Gastroesophageal sphincter (tissue), 4 donors: ENCODE results near the gene RDH11. TPM values are rescaled to one million over a fixed set of nuclear protein-coding genes. Genes with fewer than 3 reads are reported as not detected.

Experiments used
- ATAC-seq: fragments of 150-250 bp; one replicate; pipeline ENCODE4 v1.9.1; 2016; ENCODE audit warnings: mild to moderate bottlenecking, moderate library complexity
- H3K27ac ChIP-seq, 4 donors: fragments of 200-600 bp; sonication (generic) in 3 of 4; 1 replicate in 3 of 4; 2 replicates in 1 of 4; pipeline ENCODE4 v1.5.1; 2016 to 2019
- H3K27me3 ChIP-seq: fragments of 200-600 bp; sonication (generic); one replicate; pipeline ENCODE4 v1.5.1; 2019
- H3K36me3 ChIP-seq, 2 donors: fragments of 200-600 bp; sonication (generic); one replicate each; pipeline ENCODE4 v1.5.1; 2019; ENCODE audit warnings: control low read depth in 1 of 2
- H3K4me1 ChIP-seq, 3 donors: fragments of 200-600 bp; sonication (generic); 1 replicate in 2 of 3; 2 replicates in 1 of 3; pipeline ENCODE4 v1.5.1; 2016 to 2019; ENCODE audit warnings: control low read depth in 2 of 3
- H3K4me3 ChIP-seq, 2 donors: fragments of 200-600 bp; sonication (generic); one replicate each; pipeline ENCODE4 v1.5.1; 2019; ENCODE audit warnings: mild to moderate bottlenecking in 1 of 2, moderate library complexity in 1 of 2
- H3K9me3 ChIP-seq, 3 donors: fragments of 200-600 bp; sonication (generic); one replicate each; pipeline ENCODE4 v1.5.1; 2017 to 2019; ENCODE audit warnings: control low read depth in 2 of 3
- CTCF ChIP-seq, 4 experiments: fragments of 200-600 bp in 2 of 4; fragments of 450-650 bp in 2 of 4; sonication (generic) in 1 of 4; IDR thresholded peaks; one replicate each; pipeline ENCODE4 v1.5.1; 2017 to 2019; ENCODE audit warnings: antibody characterized with exemption in 4 of 4, mild to moderate bottlenecking in 2 of 4, moderate library complexity in 2 of 4
- EP300 ChIP-seq: sonication (generic); formaldehyde crosslinking; IDR thresholded peaks from one replicate; pipeline ENCODE4 v1.6.1; 2017; ENCODE audit warnings: antibody characterized with exemption, mild to moderate bottlenecking
- POLR2A ChIP-seq, 2 donors: fragments of 450-650 bp; IDR thresholded peaks; one replicate each; pipeline ENCODE4 v1.6.1; 2017; ENCODE audit warnings: antibody characterized with exemption in 2 of 2, mild to moderate bottlenecking in 2 of 2, moderate library complexity in 1 of 2
- POLR2AphosphoS5 ChIP-seq: sonication (generic); formaldehyde crosslinking; IDR thresholded peaks from one replicate; pipeline ENCODE4 v1.6.1; 2017; ENCODE audit warnings: antibody characterized with exemption
- WGBS, 2 donors: methylation state at CpG; one replicate each; pipeline ENCODE4 v1.1.5; 2018; ENCODE audit warnings: low coverage in 1 of 2; 5-methylcytosine and 5-hydroxymethylcytosine counted together
- total RNA-seq, 4 donors: library from RNA; depleted of rRNA; stranded (reverse); fragments of >200 nt; gene quantifications; one replicate each; pipeline ENCODE4 v1.1.0, GENCODE V29; 2016

RDH11 gene
- total RNA-seq, 4 donors from 2014 or later, result 38.5 to 42.5 (median 41.4) TPM

DNA sequence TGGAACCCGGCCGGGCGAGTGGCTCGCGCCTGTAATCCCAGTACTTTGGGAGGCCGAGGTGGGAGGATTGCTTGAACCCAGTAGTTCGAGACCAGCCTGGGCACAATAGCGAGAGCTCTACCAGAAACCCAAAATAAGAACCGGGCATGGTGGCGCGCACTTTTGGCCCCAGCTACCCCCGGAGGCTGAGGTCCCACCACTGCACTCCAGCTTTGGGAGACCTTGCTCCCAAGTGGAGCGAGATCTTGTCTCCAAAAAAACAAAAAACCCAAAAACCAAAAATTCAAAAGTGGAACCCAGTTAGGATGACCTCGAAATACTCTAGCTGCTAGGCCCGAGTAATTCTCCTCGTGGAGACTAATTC, 20.4 kb downstream of the RDH11 start:
- H3K9me3 ChIP-seq, result no peaks in the 10 kb centered on the region
- H3K4me1 ChIP-seq, result peaks cover 4 to 42% (median 14%) of the 10 kb centered on the region in 3 donors
- WGBS, 2 donors, result 38% methylated on average over 8 of the region's 16 CpGs; no CpG with 5 or more reads in 1 of the 2 donors
- no peak for TF ChIP-seq CTCF (IDR thresholded peaks at IDR 0.05)
- no peak for TF ChIP-seq EP300
- no peak for TF ChIP-seq POLR2AphosphoS5
- peaks cover 0 to 23% of the 10 kb centered on the region in 2 donors for H3K36me3 ChIP-seq
- no peaks in the 10 kb centered on the region for H3K27me3 ChIP-seq
- no peak for ATAC-seq
- peak overlapping the region; percentile 78 to 96 for H3K4me3 ChIP-seq
- peak overlapping the region; percentile 90 to 99 (median 97) for H3K27ac ChIP-seq

GRCh38 chr14:67674480-67675218, 20.9 kb downstream of the RDH11 start, which contains the start of gene VTI1B:
VTI1B (minus strand) TSS chr14:67674632; CDS start chr14:67674489, 143 bp downstream.
- H3K27ac ChIP-seq, result peak within 1 kb of the TSS; percentile 90 to 99 (median 97)
- no peak for TF ChIP-seq EP300
- TF ChIP-seq CTCF (IDR thresholded peaks at IDR 0.05), result peak in 2 of 4 experiments; percentile 3 to 45
- peak; percentile 55 for TF ChIP-seq POLR2AphosphoS5
- peak; percentile 70 to 77 for TF ChIP-seq POLR2A (IDR thresholded peaks at IDR 0.05)
- no peaks in the 10 kb centered on the region for H3K27me3 ChIP-seq
- H3K36me3 ChIP-seq, result peaks cover 0 to 20% of the 10 kb centered on the region in 2 donors
- WGBS, 2 donors, result no CpG with 5 or more reads among the region's 87 CpGs
- peak; percentile 95 for ATAC-seq
- H3K9me3 ChIP-seq, result no peaks in the 10 kb centered on the region
- peak within 1 kb of the TSS; percentile 78 to 96 for H3K4me3 ChIP-seq
- peaks cover 4 to 44% (median 14%) of the 10 kb centered on the region in 3 donors for H3K4me1 ChIP-seq

- peak; percentile 73 for ATAC-seq
- Histone ChIP-seq H3K4me1 (peaks cover 4 to 44% (median 14%) of the 10 kb centered on the region in 3 donors), H3K27ac (peak overlapping the region; percentile 90 to 99 (median 97)), H3K27me3 (no peaks in the 10 kb centered on the region), H3K9me3 (no peaks in the 10 kb centered on the region), H3K4me3 (peak overlapping the region; percentile 78 to 96), H3K36me3 (peaks cover 0 to 18% of the 10 kb centered on the region in 2 donors)
- peak in 2 of 4 experiments; percentile 15 to 56 for TF ChIP-seq CTCF (IDR thresholded peaks at IDR 0.05)
- TF ChIP-seq EP300, result no peak
- no peak for TF ChIP-seq POLR2AphosphoS5
- 0 to 2% methylated on average over 1 to 7 of the region's 25 CpGs for WGBS, 2 donors
These were observed 21.5 kb downstream of the RDH11 start for GRCh38 chr14:67674139-67674479.

- Histone ChIP-seq H3K4me1 (peaks cover 4 to 44% (median 14%) of the 10 kb centered on the region in 3 donors), H3K4me3 (peak overlapping the region; percentile 78 to 96), H3K27ac (peak overlapping the region in 1 of 4 donors; percentile 98), H3K36me3 (peaks cover 0 to 11% of the 10 kb centered on the region in 2 donors), H3K27me3 (no peaks in the 10 kb centered on the region), H3K9me3 (no peaks in the 10 kb centered on the region)
- TF ChIP-seq EP300 (no peak), POLR2AphosphoS5 (no peak), POLR2A (IDR thresholded peaks at IDR 0.05) (no peak), CTCF (IDR thresholded peaks at IDR 0.05) (no peak)
- ATAC-seq, result no peak
- WGBS, 2 donors, result 30 to 38% methylated on average over 5 of the region's 5 CpGs
These were observed 22.1 kb downstream of the RDH11 start for GRCh38 chr14:67673451-67673850.

- Histone ChIP-seq H3K27me3 (no peaks in the 10 kb centered on the region), H3K4me3 (no peak overlapping the region), H3K27ac (no peak overlapping the region), H3K36me3 (no peaks in the 10 kb centered on the region), H3K4me1 (peaks cover 2 to 40% (median 19%) of the 10 kb centered on the region in 3 donors), H3K9me3 (no peaks in the 10 kb centered on the region)
- ATAC-seq, result no peak
- TF ChIP-seq POLR2A (IDR thresholded peaks at IDR 0.05) (no peak), POLR2AphosphoS5 (no peak), CTCF (IDR thresholded peaks at IDR 0.05) (no peak), EP300 (no peak)
These were observed 27.0 kb downstream of the RDH11 start for GRCh38 chr14:67668559-67668958.
